Stomach (tissue), 4 donors: ENCODE data around the gene CCL26.

Experiments used
- EP300 ChIP-seq: sonication (generic); formaldehyde crosslinking; IDR thresholded peaks from one replicate; pipeline ENCODE4 v1.6.1; 2017; ENCODE audit warnings: antibody characterized with exemption
- POLR2A ChIP-seq, 4 donors: fragments of 450-650 bp; IDR thresholded peaks; one replicate each; pipeline ENCODE4 v1.6.1; 2016; ENCODE audit warnings: antibody characterized with exemption in 4 of 4, control low read depth in 2 of 4, mild to moderate bottlenecking in 1 of 4, moderate library complexity in 1 of 4
- POLR2AphosphoS5 ChIP-seq, 3 donors: sonication (generic); formaldehyde crosslinking; IDR thresholded peaks; one replicate each; pipeline ENCODE4 v1.6.1; 2016; ENCODE audit warnings: antibody characterized with exemption in 3 of 3
- TF ChIP-seq, protein P1 (sequence below), 7 experiments: fragments of 450-650 bp in 4 of 7; fragments of 200-600 bp in 3 of 7; sonication (generic) in 3 of 7; IDR thresholded peaks; one replicate each; pipeline ENCODE4 v1.5.1; 2016 to 2019; ENCODE audit warnings: antibody characterized with exemption in 7 of 7, control low read depth in 2 of 7, mild to moderate bottlenecking in 1 of 7

- TF ChIP-seq POLR2AphosphoS5 (IDR thresholded peaks at IDR 0.05) (no peak), POLR2A (IDR thresholded peaks at IDR 0.05) (no peak), EP300 (no peak)
- TF ChIP-seq, protein P1, sequence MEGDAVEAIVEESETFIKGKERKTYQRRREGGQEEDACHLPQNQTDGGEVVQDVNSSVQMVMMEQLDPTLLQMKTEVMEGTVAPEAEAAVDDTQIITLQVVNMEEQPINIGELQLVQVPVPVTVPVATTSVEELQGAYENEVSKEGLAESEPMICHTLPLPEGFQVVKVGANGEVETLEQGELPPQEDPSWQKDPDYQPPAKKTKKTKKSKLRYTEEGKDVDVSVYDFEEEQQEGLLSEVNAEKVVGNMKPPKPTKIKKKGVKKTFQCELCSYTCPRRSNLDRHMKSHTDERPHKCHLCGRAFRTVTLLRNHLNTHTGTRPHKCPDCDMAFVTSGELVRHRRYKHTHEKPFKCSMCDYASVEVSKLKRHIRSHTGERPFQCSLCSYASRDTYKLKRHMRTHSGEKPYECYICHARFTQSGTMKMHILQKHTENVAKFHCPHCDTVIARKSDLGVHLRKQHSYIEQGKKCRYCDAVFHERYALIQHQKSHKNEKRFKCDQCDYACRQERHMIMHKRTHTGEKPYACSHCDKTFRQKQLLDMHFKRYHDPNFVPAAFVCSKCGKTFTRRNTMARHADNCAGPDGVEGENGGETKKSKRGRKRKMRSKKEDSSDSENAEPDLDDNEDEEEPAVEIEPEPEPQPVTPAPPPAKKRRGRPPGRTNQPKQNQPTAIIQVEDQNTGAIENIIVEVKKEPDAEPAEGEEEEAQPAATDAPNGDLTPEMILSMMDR (IDR thresholded peaks at IDR 0.05): no peak
Observed at GRCh38 chr7:75798770-75799169, 26.8 kb upstream of the CCL26 start.
